OCI-LY1 (cell line): ENCODE measurements around the gene SRGAP2C.
A peak's percentile ranks its signal among the peaks of the same experiment; 100 is the strongest.

Experiments
- H2AFZ ChIP-seq: fragments of 200-600 bp; sonication (generic), shearing (Covaris generic); 2 replicates; pipeline ENCODE4 v1.6.0; 2014; ENCODE audit warnings: antibody characterized with exemption, mild to moderate bottlenecking, low read length
- H3F3A ChIP-seq: fragments of 200-600 bp; sonication (generic), shearing (Covaris generic); 2 replicates; pipeline ENCODE4 v1.6.0; 2014; ENCODE audit warnings: mild to moderate bottlenecking, antibody characterized with exemption, low read length, moderate library complexity; ENCODE audit not compliant: insufficient read depth
- H3K27ac ChIP-seq: fragments of 200-600 bp; sonication (generic); 2 replicates; pipeline ENCODE4 v1.5.1; 2014; ENCODE audit warnings: low read length, mixed run types, mild to moderate bottlenecking, low read depth; ENCODE audit not compliant: poor library complexity, severe bottlenecking
- H3K27me3 ChIP-seq: fragments of 200-600 bp; sonication (generic); 2 replicates; pipeline ENCODE4 v1.6.0; 2014; ENCODE audit warnings: antibody characterized with exemption, mild to moderate bottlenecking, low read length, moderate library complexity; ENCODE audit not compliant: insufficient read depth
- H3K36me3 ChIP-seq: fragments of 200-600 bp; sonication (generic); 2 replicates; pipeline ENCODE4 v1.6.1; 2014; ENCODE audit warnings: mild to moderate bottlenecking, antibody characterized with exemption, low read length, moderate library complexity, mixed read lengths; ENCODE audit not compliant: insufficient read depth
- H3K4me1 ChIP-seq: fragments of 200-600 bp; sonication (generic); 2 replicates; pipeline ENCODE4 v1.5.1; 2014; ENCODE audit warnings: mild to moderate bottlenecking, low read length, moderate library complexity; ENCODE audit not compliant: insufficient read depth, severe bottlenecking
- H3K4me2 ChIP-seq: fragments of 200-600 bp; sonication (generic), shearing (Covaris generic); 2 replicates; pipeline ENCODE4 v1.6.1; 2014; ENCODE audit warnings: low read length
- H3K4me3 ChIP-seq: fragments of 200-600 bp; sonication (generic); 2 replicates; pipeline ENCODE4 v1.5.1; 2014; ENCODE audit warnings: low read length, low read depth, mild to moderate bottlenecking, mixed read lengths; ENCODE audit not compliant: poor library complexity, severe bottlenecking
- H3K79me2 ChIP-seq: fragments of 200-600 bp; shearing (Covaris generic); 2 replicates; pipeline ENCODE4 v1.6.1; 2016; ENCODE audit warnings: mixed run types, low read length, mixed read lengths; ENCODE audit not compliant: insufficient read depth
- H3K9ac ChIP-seq: fragments of 200-600 bp; sonication (generic), shearing (Covaris generic); 2 replicates; pipeline ENCODE4 v1.6.1; 2014; ENCODE audit warnings: mild to moderate bottlenecking, low read length, mixed read lengths
- H3K9me2 ChIP-seq: fragments of 200-600 bp; sonication (generic), shearing (Covaris generic); 2 replicates; pipeline ENCODE4 v1.6.1; 2014; ENCODE audit warnings: low read depth, mild to moderate bottlenecking, low read length, mixed read lengths
- H3K9me3 ChIP-seq: fragments of 200-600 bp; shearing (Covaris generic); 2 replicates; pipeline ENCODE4 v1.6.1; 2014; ENCODE audit warnings: low read length, mixed read lengths
- H4K20me1 ChIP-seq: fragments of 200-600 bp; sonication (generic), shearing (Covaris generic); 2 replicates; pipeline ENCODE4 v1.6.0; 2016; ENCODE audit warnings: mild to moderate bottlenecking, low read length; ENCODE audit not compliant: insufficient read depth
- CTCF ChIP-seq: fragments of 200-600 bp; sonication (generic), shearing (Covaris generic); IDR thresholded peaks from 2 replicates; pipeline ENCODE4 v1.5.1; 2017; ENCODE audit warnings: mild to moderate bottlenecking, antibody characterized with exemption, low read length, moderate library complexity, mixed read lengths
- EZH2 ChIP-seq: fragments of 200-600 bp; sonication (generic), shearing (Covaris generic); IDR thresholded peaks from 2 replicates; pipeline ENCODE4 v1.8.0; 2017; ENCODE audit warnings: borderline replicate concordance, mixed run types, mild to moderate bottlenecking, antibody characterized with exemption, low read length, moderate library complexity, mixed read lengths

Gene SRGAP2C

GRCh38 chr1:121408354-121408753, 223.6 kb downstream of the SRGAP2C start:
- no peak for TF ChIP-seq EZH2
- no peak for TF ChIP-seq CTCF
- no peaks in the 10 kb centered on the region for H4K20me1 ChIP-seq
- no peaks in the 10 kb centered on the region for H3K9me3 ChIP-seq
- no peak overlapping the region for H3K4me3 ChIP-seq
- H3K36me3 ChIP-seq: no peaks in the 10 kb centered on the region
- H3F3A ChIP-seq: 0 out of 2 replicates have a peak, but pooled peaks cover 3% of the 10 kb centered on the region
- H3K27me3 ChIP-seq: no peaks in the 10 kb centered on the region
- no peaks in the 10 kb centered on the region for H3K79me2 ChIP-seq
- H3K9ac ChIP-seq: no peak overlapping the region
- H2AFZ ChIP-seq: no peak overlapping the region
- peaks cover 14% of the 10 kb centered on the region for H3K4me1 ChIP-seq
- no peak overlapping the region for H3K4me2 ChIP-seq
- peak overlapping the region; percentile 50 for H3K27ac ChIP-seq
- no peaks in the 10 kb centered on the region for H3K9me2 ChIP-seq

GRCh38 chr1:121413821-121414220, 229.0 kb downstream of the SRGAP2C start:
- Histone ChIP-seq H3K9me2 (no peaks in the 10 kb centered on the region), H3K36me3 (no peaks in the 10 kb centered on the region), H3K4me3 (no peak overlapping the region), H2AFZ (no peak overlapping the region; the same call in 1 of the 2 replicates), H3F3A (no peaks in the 10 kb centered on the region), H3K9me3 (no peaks in the 10 kb centered on the region), H3K4me1 (peaks cover 6% of the 10 kb centered on the region), H3K79me2 (no peaks in the 10 kb centered on the region), H4K20me1 (no peaks in the 10 kb centered on the region), H3K4me2 (no peak overlapping the region), H3K27me3 (no peaks in the 10 kb centered on the region), H3K27ac (no peak overlapping the region), H3K9ac (no peak overlapping the region)
- TF ChIP-seq CTCF: no peak
- TF ChIP-seq EZH2: no peak

GRCh38 chr1:121414905-121415304, 230.1 kb downstream of the SRGAP2C start:
- no peak overlapping the region for H3K4me3 ChIP-seq
- no peaks in the 10 kb centered on the region for H3K9me3 ChIP-seq
- no peaks in the 10 kb centered on the region for H3K27me3 ChIP-seq
- no peaks in the 10 kb centered on the region for H3F3A ChIP-seq
- peak overlapping the region; percentile 29; the same call in 1 of the 2 replicates for H3K4me2 ChIP-seq
- no peak overlapping the region for H3K9ac ChIP-seq
- H3K9me2 ChIP-seq: no peaks in the 10 kb centered on the region
- no peak overlapping the region for H3K27ac ChIP-seq
- TF ChIP-seq CTCF: no peak
- no peak for TF ChIP-seq EZH2
- no peaks in the 10 kb centered on the region for H4K20me1 ChIP-seq
- no peaks in the 10 kb centered on the region for H3K36me3 ChIP-seq
- peak overlapping the region; percentile 63; the same call in 1 of the 2 replicates for H2AFZ ChIP-seq
- H3K4me1 ChIP-seq: peaks cover 6% of the 10 kb centered on the region
- H3K79me2 ChIP-seq: no peaks in the 10 kb centered on the region
